ENCODE results near the gene CALML4.

The CALML4 gene

DNA sequence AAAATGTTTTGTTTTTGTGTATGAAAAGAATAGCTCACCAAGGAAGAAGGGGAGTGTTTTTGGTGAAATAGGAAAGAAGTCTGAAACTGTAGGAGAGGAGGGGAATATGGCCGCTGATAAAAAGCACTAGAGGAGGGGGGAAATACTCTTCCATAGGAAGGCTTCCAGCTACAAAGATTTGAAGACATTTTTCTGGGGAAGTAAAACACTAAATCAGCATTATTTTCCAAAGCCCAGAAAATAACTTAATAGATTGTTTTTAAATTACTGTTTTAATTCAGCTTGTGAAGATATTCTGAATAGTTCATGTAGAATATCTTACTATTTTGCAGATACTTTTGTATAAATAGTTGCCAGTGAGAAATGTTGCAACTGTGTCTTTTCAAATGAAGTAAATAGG is 54.9 kb downstream of the CALML4 start:
- H3K9me3 ChIP-seq (ENCODE audit: severe bottlenecking), result no peaks in the 10 kb centered on the region
- TF ChIP-seq, protein P1, sequence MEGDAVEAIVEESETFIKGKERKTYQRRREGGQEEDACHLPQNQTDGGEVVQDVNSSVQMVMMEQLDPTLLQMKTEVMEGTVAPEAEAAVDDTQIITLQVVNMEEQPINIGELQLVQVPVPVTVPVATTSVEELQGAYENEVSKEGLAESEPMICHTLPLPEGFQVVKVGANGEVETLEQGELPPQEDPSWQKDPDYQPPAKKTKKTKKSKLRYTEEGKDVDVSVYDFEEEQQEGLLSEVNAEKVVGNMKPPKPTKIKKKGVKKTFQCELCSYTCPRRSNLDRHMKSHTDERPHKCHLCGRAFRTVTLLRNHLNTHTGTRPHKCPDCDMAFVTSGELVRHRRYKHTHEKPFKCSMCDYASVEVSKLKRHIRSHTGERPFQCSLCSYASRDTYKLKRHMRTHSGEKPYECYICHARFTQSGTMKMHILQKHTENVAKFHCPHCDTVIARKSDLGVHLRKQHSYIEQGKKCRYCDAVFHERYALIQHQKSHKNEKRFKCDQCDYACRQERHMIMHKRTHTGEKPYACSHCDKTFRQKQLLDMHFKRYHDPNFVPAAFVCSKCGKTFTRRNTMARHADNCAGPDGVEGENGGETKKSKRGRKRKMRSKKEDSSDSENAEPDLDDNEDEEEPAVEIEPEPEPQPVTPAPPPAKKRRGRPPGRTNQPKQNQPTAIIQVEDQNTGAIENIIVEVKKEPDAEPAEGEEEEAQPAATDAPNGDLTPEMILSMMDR (IDR thresholded peaks at IDR 0.05; ENCODE audit: poor library complexity, severe bottlenecking), result no peak
- peaks cover 19% of the 10 kb centered on the region for H3K4me1 ChIP-seq (ENCODE audit: insufficient read depth, poor library complexity, severe bottlenecking)
- H3K36me3 ChIP-seq (ENCODE audit: low read depth), result peaks cover 49% of the 10 kb centered on the region
- no peaks in the 10 kb centered on the region for H3K27me3 ChIP-seq (ENCODE audit: insufficient read depth, poor library complexity, severe bottlenecking)
- no peak overlapping the region for H3K27ac ChIP-seq (ENCODE audit: poor library complexity, severe bottlenecking)
- no peak for ATAC-seq (ENCODE audit: low read depth)
- no peak for DNase-seq (ENCODE audit: low spot score)
- no peak overlapping the region for H3K4me3 ChIP-seq (ENCODE audit: severe bottlenecking)

DNA sequence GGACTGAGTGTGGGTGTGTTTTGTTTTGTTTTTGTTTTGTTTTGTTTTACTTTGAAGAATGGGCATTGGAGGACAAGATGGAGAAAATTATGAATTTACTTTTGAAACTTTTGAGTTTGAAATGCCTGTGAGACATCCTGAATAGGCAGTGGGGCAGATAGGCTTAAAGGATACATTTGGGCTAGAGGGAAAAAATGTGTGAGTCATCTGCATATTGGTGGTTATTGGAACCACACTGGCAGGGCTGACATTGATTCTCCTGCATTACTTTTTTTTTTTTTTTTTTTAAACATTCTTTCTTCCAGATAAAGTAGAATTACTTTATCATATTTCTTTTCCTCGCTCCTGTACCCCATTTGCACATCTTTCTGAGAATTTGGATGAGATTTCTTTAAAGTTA is 56.1 kb downstream of the CALML4 start:
- no peaks in the 10 kb centered on the region for H3K27me3 ChIP-seq (ENCODE audit: insufficient read depth, poor library complexity, severe bottlenecking)
- H3K4me3 ChIP-seq (ENCODE audit: severe bottlenecking), result no peak overlapping the region
- no peak for DNase-seq (ENCODE audit: low spot score)
- H3K27ac ChIP-seq (ENCODE audit: poor library complexity, severe bottlenecking), result no peak overlapping the region
- no peaks in the 10 kb centered on the region for H3K9me3 ChIP-seq (ENCODE audit: severe bottlenecking)
- peaks cover 50% of the 10 kb centered on the region for H3K36me3 ChIP-seq (ENCODE audit: low read depth)
- TF ChIP-seq, protein P1 (IDR thresholded peaks at IDR 0.05; ENCODE audit: poor library complexity, severe bottlenecking), result no peak
- ATAC-seq (ENCODE audit: low read depth), result peak; percentile 89
- H3K4me1 ChIP-seq (ENCODE audit: insufficient read depth, poor library complexity, severe bottlenecking), result peaks cover 19% of the 10 kb centered on the region

DNA sequence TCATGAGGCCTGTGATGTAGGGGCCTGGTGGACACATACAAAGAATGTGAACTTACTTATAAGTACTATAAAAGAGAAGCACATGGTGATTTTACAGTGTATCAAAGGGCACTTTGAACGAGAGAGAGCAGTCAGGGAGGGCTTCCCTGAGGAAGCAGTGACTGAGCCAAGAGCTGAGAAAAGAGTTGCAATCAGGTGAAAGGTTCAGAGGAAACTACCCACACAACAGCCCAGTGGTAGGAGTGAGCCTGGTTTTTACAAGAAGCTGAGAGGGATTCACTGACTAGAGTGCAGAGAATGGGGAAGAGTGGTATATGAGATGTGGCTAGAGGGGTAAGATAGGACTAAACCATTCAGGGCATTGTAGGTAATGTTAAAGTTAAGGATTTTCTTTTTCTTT is 57.1 kb downstream of the CALML4 start:
- H3K9me3 ChIP-seq (ENCODE audit: severe bottlenecking), result no peaks in the 10 kb centered on the region
- H3K27me3 ChIP-seq (ENCODE audit: insufficient read depth, poor library complexity, severe bottlenecking), result no peaks in the 10 kb centered on the region
- H3K27ac ChIP-seq (ENCODE audit: poor library complexity, severe bottlenecking), result no peak overlapping the region
- no peak overlapping the region for H3K4me3 ChIP-seq (ENCODE audit: severe bottlenecking)
- DNase-seq (ENCODE audit: low spot score) (no peak), ATAC-seq (ENCODE audit: low read depth) (no peak)
- H3K36me3 ChIP-seq (ENCODE audit: low read depth), result peaks cover 42% of the 10 kb centered on the region
- TF ChIP-seq, protein P1 (IDR thresholded peaks at IDR 0.05; ENCODE audit: poor library complexity, severe bottlenecking), result no peak
- H3K4me1 ChIP-seq (ENCODE audit: insufficient read depth, poor library complexity, severe bottlenecking), result peaks cover 19% of the 10 kb centered on the region

DNA sequence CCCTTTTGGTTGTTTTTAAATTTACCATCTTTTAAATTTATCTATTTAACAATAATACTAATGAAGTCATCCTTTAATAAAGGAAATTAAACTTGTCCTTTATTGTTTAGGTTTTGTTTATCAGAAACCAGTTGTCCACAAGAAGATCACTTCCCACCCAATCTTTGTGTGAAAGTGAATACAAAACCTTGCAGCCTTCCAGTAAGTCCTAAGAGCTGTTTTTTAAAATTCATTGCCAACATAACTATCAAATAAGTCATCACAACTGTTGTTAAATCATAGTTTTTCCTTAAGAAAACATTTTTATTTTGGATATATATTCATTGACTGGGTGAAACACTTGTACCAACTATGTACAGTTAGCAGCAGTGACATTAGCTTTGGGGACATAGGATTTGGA is 59.4 kb downstream of the CALML4 start:
- no peaks in the 10 kb centered on the region for H3K9me3 ChIP-seq (ENCODE audit: severe bottlenecking)
- peaks cover 12% of the 10 kb centered on the region for H3K4me1 ChIP-seq (ENCODE audit: insufficient read depth, poor library complexity, severe bottlenecking)
- H3K27me3 ChIP-seq (ENCODE audit: insufficient read depth, poor library complexity, severe bottlenecking), result no peaks in the 10 kb centered on the region
- H3K27ac ChIP-seq (ENCODE audit: poor library complexity, severe bottlenecking), result no peak overlapping the region
- TF ChIP-seq, protein P1 (IDR thresholded peaks at IDR 0.05; ENCODE audit: poor library complexity, severe bottlenecking), result no peak
- ATAC-seq (ENCODE audit: low read depth) (no peak), DNase-seq (ENCODE audit: low spot score) (no peak)
- H3K4me3 ChIP-seq (ENCODE audit: severe bottlenecking), result no peak overlapping the region
- peaks cover 46% of the 10 kb centered on the region for H3K36me3 ChIP-seq (ENCODE audit: low read depth)

DNA sequence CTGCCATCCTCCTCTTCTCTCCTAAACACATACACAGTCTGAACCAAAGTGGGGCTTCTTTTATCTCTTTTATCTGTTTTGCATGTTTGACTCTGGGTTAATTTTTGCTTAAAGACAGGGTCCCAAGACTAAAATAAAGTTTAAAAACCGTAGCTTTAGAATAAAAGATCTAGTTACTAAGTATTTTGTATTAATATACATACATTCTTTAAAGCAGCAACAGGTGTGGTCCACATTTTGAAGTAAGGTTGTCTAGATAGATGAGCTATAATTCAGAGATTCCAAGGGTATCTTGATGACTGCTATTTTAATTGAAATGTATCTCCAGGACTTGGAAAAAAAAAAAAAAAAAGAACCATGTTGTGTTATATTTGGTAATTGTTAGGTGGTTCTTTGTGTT is 61.3 kb downstream of the CALML4 start:
- no peak for ATAC-seq (ENCODE audit: low read depth)
- Histone ChIP-seq H3K27ac (ENCODE audit: poor library complexity, severe bottlenecking) (no peak overlapping the region), H3K4me1 (ENCODE audit: insufficient read depth, poor library complexity, severe bottlenecking) (peaks cover 8% of the 10 kb centered on the region), H3K4me3 (ENCODE audit: severe bottlenecking) (no peak overlapping the region), H3K9me3 (ENCODE audit: severe bottlenecking) (no peaks in the 10 kb centered on the region), H3K27me3 (ENCODE audit: insufficient read depth, poor library complexity, severe bottlenecking) (no peaks in the 10 kb centered on the region), H3K36me3 (ENCODE audit: low read depth) (peaks cover 43% of the 10 kb centered on the region)
- TF ChIP-seq, protein P1 (IDR thresholded peaks at IDR 0.05; ENCODE audit: poor library complexity, severe bottlenecking), result no peak
- DNase-seq (ENCODE audit: low spot score), result no peak

Data from RWPE2 (cell line).